ELF-1 (cell line): ENCODE results near the gene ADAMTSL1.

Experiments
- DNase-seq: peaks from one replicate; pipeline ENCODE4 v3.0.0-alpha.2; 2016; ENCODE audit warnings: low read depth, low spot score

Gene ADAMTSL1

DNA sequence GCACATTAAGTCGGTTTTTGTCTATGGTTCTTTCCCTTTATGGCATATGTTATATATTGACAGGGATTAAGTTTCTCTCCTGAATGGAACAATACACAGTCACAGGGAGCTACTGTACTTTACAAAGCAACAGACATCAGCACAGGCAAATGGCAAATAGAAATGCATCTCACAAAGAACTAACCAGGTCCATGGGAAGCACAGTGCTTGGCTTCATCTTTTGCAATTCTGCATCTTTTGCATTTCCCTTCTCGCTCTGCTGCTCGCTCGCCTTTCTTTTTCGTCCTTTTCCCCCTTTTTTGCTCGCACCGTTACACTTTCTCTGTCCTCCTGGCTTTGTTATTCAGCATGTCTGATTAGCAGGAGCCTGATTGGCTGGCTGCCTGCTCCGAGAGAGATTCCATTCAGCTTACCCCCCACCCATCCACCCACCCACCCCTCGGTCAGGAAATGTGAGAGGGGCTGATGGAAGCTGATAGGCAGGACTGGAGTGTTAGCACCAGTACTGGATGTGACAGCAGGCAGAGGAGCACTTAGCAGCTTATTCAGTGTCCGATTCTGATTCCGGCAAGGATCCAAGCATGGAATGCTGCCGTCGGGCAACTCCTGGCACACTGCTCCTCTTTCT, at the start of gene ADAMTSL1:
Gene ADAMTSL1 (plus strand): TSS at position 502 of the 628 bp plus-strand sequence. CDS start 80 bp downstream, at position 582.
- DNase-seq: peak; percentile 85

DNA sequence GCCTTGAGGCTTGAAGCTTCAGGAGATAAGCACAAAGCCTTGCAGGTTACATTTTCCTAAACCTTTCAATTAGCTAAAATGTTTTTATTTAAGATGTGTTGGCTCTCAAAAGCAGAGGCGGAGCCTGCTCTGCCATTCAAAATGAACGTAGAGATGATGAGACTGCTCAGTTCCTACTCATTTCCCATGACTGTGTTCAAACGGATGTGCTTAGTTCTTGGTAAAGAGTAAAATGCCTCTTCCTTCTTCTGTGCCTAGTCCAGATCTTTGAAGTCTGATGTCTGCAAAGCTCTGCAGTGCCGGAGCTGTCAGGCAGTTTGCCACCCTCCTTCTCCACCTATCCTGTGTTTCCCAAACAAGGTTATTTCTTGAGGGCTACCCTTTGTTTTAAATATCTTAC, 46.3 kb upstream of the ADAMTSL1 start:
- DNase-seq: no peak

DNA sequence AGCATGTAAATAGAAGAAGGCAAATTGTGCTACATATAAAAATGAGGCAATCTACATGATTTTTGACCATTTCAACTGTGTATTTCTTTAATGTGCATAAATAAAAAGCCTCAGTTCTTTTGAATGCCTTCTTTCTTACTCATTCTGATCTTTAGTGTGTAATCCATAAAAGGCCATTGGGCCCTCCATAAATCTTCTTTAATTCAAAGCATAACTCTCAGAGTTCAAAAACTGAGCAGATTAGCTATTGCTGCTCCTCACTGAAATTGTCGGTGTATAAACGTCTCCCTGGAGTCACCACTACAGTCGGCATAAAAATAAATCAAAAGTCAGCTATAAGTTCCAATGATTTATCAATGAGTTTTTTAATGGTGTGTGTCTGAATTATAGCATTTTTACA, 45.3 kb upstream of the ADAMTSL1 start:
- DNase-seq: no peak

DNA sequence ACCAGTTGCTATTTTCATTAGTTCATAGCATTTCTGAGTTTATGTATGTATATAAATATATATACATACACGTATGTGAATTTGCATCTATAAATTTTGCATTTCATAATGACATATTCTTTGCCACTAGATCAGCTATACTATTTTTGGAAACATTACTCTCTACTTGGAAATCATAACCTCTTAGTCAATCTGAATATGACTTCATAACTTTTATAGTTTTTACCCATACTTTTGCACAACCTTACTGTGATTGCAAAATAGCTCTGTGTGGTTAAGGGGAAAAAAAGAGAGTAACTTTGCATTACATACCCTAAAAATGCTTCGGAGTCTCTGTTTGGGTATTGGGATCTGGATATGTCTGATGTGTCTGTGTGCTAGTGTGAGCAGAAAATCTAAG, 44.9 kb upstream of the ADAMTSL1 start:
- no peak for DNase-seq

GRCh38 chr9:18433620-18434019, 40.3 kb upstream of the ADAMTSL1 start:
- DNase-seq: no peak

DNA sequence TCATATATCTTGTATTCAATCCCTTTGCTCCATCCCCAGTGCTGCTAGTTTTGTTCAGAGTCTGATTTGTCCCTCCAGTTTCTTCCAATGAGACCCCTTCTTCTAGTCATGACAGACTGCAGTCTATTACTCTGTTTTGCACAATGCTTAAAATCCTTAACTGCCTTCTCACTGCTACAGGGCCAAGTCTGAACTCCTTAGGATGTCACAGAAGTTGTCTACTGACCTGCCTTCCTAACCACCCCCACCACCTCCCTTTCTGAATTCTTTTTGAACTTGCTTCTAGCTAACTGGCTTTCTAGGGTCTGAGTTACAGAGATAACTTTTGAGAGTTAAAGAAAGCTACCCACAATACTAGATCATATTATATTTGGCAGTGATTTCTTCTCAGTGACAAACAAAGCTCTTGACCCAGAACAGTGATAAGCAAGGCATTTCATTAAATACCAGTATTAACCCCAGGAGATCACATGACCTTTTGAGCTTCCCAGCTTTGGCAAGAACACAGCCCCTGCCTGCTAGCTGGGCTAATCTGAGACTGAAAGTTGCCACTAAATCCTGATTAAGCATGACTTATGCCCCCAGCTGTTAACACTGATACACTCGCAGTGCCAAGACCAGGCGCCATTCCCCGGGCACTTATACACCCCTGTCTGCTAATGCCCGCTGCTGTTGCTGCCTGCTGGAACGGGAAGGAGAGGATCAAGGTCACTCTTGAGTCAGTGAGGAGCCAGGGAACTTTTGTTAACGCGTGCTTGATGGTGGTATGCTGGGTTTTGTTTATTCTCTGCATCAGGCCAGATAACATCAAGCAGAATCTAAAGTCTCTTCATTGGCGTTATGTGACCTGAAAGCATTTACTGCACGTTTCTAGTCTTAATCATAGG, 36.4 kb upstream of the ADAMTSL1 start:
- peak; percentile 34 for DNase-seq

DNA sequence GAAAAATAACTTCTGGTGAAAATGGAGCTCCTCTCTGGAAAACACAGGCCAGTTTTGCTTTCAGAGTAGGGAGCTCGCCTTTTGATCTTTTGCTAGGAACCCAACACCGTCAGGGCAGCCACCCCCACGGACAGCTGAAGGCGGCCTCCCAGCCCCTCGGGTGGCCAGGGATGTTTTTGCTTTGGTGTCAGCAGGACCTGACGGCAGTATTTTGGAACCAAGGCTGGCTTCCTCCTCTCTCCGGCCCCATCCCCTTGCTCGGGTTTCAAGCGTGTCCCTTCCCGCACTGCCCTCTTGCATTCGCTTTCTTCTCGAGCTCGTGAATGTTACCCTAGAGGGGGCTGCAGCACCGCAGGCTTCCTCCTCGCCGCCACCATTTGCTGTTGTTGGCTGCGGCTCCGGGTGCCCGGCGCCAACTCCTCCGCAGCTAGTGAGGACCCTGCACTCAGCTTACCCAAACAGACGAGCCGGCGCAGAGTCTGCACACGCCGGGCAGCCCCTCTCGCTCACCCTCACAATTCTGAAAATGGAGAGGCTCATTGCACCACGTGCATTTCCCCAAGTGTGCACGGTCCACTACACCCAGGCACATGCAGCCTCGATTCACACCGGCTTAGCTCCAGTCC, 35.5 kb upstream of the ADAMTSL1 start:
- DNase-seq: peak; percentile 75

DNA sequence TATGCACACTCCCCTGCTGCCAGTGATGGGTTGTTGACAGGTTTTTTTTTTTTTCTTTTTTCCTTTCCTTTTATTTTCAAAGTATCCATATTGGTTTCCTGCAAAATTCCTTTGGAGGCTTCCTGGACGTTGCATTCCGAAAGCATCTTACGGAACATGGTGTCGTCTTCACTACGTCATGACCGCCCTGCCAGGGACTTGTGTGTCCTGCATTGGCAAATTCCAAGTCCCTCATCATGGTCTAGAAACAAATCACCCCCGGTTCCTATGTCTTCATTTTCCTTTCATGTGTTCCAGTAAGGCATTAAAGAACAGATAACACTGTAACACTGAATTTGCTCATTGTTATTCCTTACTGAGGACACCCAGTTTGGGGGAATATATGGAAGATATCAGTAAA, 35.0 kb upstream of the ADAMTSL1 start:
- DNase-seq: no peak

GRCh38 chr9:18441261-18441660, 32.7 kb upstream of the ADAMTSL1 start:
- no peak for DNase-seq

GRCh38 chr9:18442629-18443491, 31.1 kb upstream of the ADAMTSL1 start:
- DNase-seq: peak; percentile 81

DNA sequence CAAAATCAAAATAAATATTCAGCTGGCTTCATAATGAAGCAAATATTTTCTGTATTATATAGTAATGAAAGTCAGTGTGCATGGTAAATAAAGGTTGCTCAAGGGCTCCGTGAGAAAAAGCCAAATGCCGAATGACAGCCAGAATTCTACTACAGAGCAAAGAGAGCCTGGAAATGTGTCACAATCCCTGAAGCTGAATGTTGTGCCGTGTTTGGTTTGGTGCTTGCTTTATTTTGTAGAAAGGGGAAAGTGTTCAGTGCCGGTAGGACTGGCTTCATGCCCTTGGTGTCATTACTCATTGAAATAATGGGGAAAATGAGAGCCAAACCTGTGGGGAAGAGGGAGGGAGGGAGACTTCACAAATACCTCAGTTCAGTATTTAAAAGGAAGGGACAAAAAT, 26.8 kb upstream of the ADAMTSL1 start:
- DNase-seq: no peak

DNA sequence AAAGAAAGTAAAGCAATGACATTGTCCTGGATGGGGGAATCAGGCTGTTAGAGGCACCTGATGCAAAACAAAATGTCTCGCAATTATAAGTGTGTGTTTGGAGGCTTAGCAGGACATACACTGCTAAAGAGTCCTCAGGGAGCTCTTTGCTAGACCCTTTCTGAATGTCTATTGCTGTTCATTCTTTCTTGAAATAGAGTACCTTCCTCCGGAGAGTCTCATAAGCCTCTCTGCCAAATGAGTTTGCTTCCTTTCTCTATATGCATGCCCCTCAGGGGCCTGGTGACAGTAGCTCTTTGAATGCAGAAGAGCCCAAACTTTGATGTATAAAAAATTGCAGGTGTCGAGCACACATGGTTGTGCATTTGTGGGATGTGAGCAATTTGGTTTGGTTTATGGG, 26.4 kb upstream of the ADAMTSL1 start:
- no peak for DNase-seq

DNA sequence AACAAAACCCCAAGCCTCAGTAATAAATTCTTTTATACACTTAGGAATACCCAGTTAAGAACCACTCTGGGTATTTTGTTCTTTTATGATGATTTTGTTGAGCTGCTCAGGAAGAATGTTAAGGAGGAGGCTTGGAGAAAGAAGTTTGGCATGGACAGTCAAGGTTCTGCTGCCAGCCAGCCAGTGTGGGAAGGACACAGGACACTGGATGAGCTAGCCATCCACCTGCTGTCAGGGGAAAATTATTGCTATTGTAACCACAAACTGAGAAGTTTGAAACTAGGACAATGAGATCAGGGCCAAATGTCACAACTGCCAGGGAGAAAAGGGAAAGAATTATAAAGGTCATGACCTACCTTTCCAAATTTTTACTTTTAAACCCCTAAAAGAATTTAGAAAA, 25.9 kb upstream of the ADAMTSL1 start:
- DNase-seq: no peak

DNA sequence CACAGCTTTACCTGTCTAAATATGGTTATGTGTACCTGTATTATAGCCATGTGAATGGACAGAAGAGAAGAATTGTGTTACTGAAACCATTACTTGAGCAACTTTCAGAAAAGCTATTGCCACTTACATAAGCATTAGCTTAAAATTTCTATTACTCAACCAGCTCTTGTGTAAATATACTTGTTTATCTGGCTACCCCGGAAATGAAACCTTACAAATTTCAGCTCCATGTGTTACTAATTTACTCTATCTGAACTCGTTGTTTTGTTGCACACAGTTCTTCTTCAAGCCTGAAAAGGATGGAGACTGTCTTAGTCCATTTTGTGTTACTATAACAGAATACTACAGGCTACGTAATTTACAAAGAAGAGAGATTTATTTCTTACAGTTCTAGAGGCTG, 22.5 kb upstream of the ADAMTSL1 start:
- no peak for DNase-seq

- no peak for DNase-seq
These were observed 21.7 kb upstream of the ADAMTSL1 start for GRCh38 chr9:18452276-18452675.

DNA sequence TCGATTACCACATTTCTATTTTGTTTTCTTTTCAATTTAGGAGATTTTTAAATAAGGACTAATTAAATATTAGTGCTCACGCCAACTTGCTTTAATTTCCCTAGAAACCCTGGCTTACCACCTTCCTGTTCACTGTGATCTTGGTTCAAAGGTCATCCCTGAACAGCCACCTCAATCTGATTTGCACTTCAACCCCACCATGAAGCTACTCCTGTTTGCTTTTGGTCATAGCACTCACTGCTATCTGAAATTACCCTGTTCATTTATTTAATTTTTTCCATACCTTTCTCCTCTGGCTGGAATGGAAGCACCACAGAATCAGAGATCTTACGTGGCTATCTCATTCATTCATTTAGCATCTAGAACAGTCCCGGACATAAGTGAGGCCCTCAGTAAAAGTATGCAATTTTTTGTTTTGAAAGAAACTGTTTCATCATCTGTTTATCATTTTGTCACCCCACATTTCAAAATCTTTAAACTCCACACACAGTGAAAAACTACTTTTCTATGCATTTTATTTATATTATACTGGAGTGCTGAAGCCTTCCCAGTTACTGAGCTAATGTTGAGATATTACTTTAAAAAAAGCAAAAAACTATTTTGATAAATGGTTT, 17.2 kb upstream of the ADAMTSL1 start:
- DNase-seq: no peak

GRCh38 chr9:18457510-18457909, 16.4 kb upstream of the ADAMTSL1 start:
- no peak for DNase-seq

DNA sequence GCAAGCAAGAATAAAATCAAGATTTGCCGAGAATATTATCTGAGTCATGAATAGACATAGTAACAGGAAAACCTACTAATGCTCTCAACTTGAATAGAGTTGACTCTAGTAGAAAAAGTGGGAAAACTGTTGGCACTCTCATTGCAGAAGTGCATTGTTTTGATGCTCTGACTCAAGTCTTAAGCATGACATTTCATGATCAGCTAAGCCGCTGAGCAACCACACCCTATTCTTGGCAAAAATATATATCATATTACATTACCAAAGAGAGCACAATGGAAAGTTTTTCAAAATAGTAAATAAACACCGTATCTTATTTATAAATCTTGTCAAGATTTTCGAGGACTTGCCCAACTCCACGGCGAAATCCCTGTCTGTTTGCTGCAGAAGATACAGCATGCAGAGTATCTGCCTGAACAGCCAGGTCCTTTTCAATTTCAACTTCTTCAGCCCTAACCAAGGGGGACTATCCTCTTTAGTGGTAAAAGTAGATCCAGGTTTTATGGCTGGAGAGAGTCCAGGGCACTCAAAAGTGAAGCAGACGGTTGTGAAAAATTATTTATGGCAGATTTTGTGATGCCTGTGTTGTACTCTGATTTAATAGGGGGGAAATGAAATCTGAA, 13.9 kb upstream of the ADAMTSL1 start:
- DNase-seq: no peak

- DNase-seq: no peak
These were observed 12.5 kb upstream of the ADAMTSL1 start for GRCh38 chr9:18461496-18461895.

- DNase-seq: no peak
These were observed 10.0 kb upstream of the ADAMTSL1 start for GRCh38 chr9:18463991-18464390.

DNA sequence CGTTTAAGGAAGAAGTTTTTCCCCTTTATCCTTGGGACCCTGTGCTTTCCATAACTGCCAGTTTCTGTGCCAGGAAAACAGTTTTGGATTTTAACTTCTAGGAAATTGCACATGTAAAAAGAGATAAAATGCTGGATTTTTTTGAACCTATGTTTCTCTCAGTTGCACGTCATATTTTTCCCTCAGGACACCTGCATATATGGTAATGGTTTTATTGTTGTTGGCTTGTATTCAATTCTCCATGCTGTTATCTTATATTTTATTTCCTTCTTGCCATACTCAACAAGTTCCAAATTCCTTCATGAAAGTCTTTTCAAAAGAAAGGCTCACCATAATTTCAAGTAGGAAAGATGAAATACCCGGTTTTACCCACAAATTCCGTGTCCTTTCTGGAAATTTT, 7.9 kb upstream of the ADAMTSL1 start:
- no peak for DNase-seq
